LoVo (cell line): ENCODE measurements around the gene SNX6.
"Not testable (repeated sequence)": the region's sequence is repeated elsewhere in the genome, so short reads cannot be mapped to it uniquely, and the experiment has no call there.

ENCODE experiments used
- DNase-seq: peaks from one replicate; pipeline ENCODE4 v3.0.0-alpha.2; 2016; ENCODE audit warnings: low spot score

Gene SNX6

GRCh38 chr14:34521071-34521470, 108.9 kb downstream of the SNX6 start:
- DNase-seq = not testable (repeated sequence)

DNA sequence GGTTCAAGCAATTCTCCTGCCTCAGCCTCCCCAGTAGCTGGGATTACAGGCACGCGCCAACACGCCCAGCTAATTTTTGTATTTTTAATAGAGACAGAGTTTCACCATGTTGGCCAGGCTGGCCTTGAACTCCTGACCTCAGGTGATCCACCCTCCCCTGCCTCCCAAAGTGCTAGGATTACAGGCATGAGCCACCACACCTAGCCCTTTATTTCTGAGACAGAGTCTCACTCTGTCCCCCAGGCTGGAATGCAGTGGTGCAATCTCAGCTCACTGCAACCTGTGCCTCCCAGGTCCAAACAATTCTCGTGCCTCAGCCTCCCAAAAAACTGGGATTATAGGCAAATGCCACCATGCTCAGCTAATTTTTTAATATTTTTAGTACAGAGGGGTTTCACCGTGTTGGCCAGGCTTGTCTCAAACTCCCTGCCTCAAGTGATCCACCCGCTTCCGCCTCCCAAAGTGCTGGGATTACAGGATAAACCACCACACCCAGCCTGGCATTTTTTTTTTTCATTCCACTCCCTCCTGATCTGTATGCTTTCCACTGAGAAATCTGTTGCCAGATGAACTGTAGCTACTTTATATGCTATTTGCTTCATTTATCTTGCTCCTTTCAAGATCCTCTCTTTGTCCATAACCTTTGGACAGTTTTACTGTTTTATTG, 109.5 kb downstream of the SNX6 start:
- DNase-seq = peak; percentile 45
